Heart left ventricle (tissue), 13 donors: ENCODE results near the gene MYOD1.

Experiments used
- POLR2A ChIP-seq, 2 donors: fragments of 450-650 bp; IDR thresholded peaks; one replicate each; pipeline ENCODE4 v1.6.1; 2017; ENCODE audit warnings: antibody characterized with exemption in 2 of 2, mild to moderate bottlenecking in 2 of 2, moderate library complexity in 2 of 2
- TF ChIP-seq, protein P1 (sequence below), 12 donors: fragments of 200-600 bp; sonication (generic) in 4 of 12; IDR thresholded peaks; one replicate each; pipeline versions ENCODE4 v1.5.0 to v1.8.0; 2018 to 2022; ENCODE audit warnings: antibody characterized with exemption in 12 of 12, mild to moderate bottlenecking in 5 of 12
- donor health status: ischemic (EF 13 %, LVEDD 7.1; RV severe dilation, severe dysfunction).
- donor health status: DM: no; HTN: yes; CAD: no.
- donor health status: DM: no; HTN: no; CAD: no.
- donor health status: ischemic (EF 25% LVEDD 6.9; RV normal size, moderate dysfunction).
- donor health status: ischemic (EF 25% LVEDD 5.7; RV mildly dilated, moderate dysfunction).
- donor health status: ischemic (EF 35%, LVEDD 5.7; RV mildly dilated, moderate dysfunction).
- donor health status: nonischemic (EF 11% LVEDD 7.7; RV severe dilation, severe dysfunction).
- donor health status: DM: yes; HTN: yes; CAD: no.
- donor health status: PGD.
- donor health status: ischemic (EF 29% LVEDD 5.4; RV normal size, mild dysfunction).
- donor health status: nonischemic (EF 23%, LVEDD 6.1; RV moderate dilation, normal function).

DNA sequence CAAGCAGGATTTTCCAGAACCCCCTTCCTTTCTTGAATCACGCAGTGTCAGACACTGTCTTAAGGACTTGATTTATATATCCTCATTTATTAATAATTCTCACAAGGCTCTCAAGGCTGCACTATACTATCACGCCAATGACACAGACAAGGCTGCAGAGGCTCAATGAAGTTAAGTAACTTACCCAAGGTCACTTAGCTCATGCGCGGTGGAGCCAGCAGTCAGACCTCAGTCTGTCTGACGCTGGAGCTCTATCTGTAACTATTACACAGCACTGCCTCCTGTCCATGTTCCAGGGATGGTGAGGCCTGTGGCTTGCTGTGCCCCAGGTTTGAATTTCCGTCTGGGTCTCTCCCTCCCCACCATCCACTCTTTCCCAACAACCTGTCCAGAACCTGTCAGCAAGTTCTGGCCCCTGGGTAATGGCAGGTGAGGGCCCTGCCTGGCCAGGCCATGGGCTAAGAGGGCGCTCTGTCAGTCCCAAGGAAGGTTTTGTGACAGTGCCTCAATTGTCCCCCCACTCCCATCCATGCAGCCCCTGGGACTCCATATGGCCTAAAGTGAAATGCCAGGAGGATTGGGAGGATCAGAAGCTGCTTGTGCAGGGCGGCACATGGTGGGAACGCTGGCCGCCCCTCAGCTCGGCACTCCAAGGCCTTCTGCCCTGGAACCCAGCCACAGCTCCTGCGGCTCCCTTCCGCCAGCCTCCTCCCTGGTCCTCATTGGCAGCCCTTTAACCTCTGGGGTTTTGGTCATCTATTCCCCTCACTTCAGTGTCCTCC lies 23.8 kb downstream of the MYOD1 start:
- TF ChIP-seq, protein P1, sequence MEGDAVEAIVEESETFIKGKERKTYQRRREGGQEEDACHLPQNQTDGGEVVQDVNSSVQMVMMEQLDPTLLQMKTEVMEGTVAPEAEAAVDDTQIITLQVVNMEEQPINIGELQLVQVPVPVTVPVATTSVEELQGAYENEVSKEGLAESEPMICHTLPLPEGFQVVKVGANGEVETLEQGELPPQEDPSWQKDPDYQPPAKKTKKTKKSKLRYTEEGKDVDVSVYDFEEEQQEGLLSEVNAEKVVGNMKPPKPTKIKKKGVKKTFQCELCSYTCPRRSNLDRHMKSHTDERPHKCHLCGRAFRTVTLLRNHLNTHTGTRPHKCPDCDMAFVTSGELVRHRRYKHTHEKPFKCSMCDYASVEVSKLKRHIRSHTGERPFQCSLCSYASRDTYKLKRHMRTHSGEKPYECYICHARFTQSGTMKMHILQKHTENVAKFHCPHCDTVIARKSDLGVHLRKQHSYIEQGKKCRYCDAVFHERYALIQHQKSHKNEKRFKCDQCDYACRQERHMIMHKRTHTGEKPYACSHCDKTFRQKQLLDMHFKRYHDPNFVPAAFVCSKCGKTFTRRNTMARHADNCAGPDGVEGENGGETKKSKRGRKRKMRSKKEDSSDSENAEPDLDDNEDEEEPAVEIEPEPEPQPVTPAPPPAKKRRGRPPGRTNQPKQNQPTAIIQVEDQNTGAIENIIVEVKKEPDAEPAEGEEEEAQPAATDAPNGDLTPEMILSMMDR (IDR thresholded peaks at IDR 0.05), result no peak
- TF ChIP-seq POLR2A (IDR thresholded peaks at IDR 0.05), result no peak
